ENCODE results near the gene SLC7A5.
A peak's percentile ranks its signal among the peaks of the same experiment; 100 is the strongest.

SLC7A5 gene

DNA sequence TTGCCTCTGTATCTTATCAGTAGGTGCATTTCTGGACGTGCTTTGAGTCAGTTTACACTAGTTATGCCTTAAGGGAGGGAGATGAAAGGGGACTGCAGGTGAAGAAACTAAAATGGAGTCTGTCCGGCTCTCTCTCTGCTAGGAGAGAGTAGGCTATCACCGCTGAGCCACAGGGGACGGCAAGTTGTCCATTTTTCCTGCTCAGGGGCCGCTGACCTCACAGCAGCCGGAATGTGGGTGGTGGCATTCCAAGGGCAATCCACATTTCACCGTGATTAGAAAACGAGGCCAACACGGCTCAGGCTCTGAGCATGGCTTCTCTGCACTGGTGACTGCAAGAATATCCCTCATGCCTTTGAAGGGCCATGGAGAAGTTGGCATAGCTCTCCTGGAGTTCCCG is 84.5 kb downstream of the SLC7A5 start:
- no peak for DNase-seq (ENCODE audit: low spot score)
- POLR2A ChIA-PET (ENCODE audit: low non-redundant PET): interaction anchor here (0.6 kb wide), 1 partner anchor 65 kb away, joined by 3 read pairs; no protein-coding TSS in a partner anchor
- TF ChIP-seq, protein P1, sequence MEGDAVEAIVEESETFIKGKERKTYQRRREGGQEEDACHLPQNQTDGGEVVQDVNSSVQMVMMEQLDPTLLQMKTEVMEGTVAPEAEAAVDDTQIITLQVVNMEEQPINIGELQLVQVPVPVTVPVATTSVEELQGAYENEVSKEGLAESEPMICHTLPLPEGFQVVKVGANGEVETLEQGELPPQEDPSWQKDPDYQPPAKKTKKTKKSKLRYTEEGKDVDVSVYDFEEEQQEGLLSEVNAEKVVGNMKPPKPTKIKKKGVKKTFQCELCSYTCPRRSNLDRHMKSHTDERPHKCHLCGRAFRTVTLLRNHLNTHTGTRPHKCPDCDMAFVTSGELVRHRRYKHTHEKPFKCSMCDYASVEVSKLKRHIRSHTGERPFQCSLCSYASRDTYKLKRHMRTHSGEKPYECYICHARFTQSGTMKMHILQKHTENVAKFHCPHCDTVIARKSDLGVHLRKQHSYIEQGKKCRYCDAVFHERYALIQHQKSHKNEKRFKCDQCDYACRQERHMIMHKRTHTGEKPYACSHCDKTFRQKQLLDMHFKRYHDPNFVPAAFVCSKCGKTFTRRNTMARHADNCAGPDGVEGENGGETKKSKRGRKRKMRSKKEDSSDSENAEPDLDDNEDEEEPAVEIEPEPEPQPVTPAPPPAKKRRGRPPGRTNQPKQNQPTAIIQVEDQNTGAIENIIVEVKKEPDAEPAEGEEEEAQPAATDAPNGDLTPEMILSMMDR (conservative IDR thresholded peaks at IDR 0.05; ENCODE audit: low read depth): no peak
- H3K27ac ChIP-seq: peak overlapping the region; percentile 95
- CTCF ChIA-PET: no interaction called here

DNA sequence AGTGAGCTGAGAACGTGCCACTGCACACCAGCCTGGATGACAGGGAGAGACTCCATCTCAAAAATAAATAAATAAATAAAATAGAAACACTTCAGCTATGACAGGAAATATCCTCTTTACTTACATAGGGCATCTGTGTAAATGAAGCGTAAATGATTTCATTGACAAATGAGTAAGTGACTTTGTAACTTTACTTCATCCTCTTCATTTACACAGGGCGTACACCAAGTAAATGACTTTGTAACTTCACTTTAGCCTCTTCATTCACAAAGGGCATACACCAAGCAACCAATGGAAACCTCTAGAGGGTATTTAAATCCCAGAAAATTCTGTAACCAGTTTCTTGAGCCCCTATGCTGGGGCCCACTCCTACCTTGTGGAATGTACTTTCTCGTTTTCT is 87.3 kb downstream of the SLC7A5 start:
- CTCF ChIA-PET: interaction anchor here (0.5 to 1.6 kb wide), 3 partner anchors 57 to 70 kb away, joined by 3 to 7 read pairs (median 3); no protein-coding TSS in a partner anchor
- POLR2A ChIA-PET (ENCODE audit: low non-redundant PET): interaction anchor here (0.7 kb wide), 1 partner anchor 836 kb away, joined by 3 read pairs; no protein-coding TSS in a partner anchor
- TF ChIP-seq, protein P1 (conservative IDR thresholded peaks at IDR 0.05; ENCODE audit: low read depth): no peak
- DNase-seq (ENCODE audit: low spot score): no peak
- H3K27ac ChIP-seq: peak overlapping the region; percentile 95

DNA sequence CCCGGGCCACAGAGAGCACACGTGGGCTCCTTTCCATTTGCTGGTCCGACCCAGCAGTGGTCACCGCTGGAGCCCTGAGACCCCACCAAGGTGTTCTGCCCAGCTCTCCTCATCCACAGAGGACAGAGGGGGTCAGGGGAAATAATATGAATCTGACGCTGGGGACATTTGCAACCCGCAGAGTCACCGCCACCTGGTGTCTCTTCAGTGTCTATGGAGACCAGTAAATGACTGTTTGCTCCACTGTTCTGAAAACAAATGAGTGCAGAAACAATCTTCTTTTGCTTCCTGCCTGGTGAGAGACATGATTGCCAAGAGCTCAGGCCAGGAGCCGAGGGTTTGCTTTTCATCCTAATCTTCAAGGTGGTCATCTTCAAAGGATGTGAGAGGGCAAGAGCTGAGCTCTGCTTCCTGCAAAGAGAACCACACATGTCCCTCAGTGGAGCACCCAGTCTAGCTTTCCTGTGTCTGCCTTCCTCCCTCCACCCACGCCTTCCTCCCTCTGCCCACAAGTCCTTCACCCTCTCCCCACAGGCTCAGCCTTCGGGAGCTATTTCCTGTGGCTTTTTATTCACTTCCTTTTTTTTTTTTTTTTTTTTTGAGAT is 88.8 kb downstream of the SLC7A5 start:
- no peak for DNase-seq (ENCODE audit: low spot score)
- CTCF ChIA-PET: interaction anchor here (0.6 to 3.3 kb wide), 8 partner anchors 10 to 126 kb away, joined by 3 to 38 read pairs (median 12); no protein-coding TSS in a partner anchor
- H3K27ac ChIP-seq: peak overlapping the region; percentile 95
- POLR2A ChIA-PET (ENCODE audit: low non-redundant PET): interaction anchor here (1.0 kb wide), 1 partner anchor 10 kb away, joined by 4 read pairs; no protein-coding TSS in a partner anchor
- TF ChIP-seq, protein P1 (conservative IDR thresholded peaks at IDR 0.05; ENCODE audit: low read depth): no peak
